Eye (tissue), 1 donor: ENCODE measurements around the gene SCML1.

Experiments used
- DNase-seq: peaks from one replicate; pipeline ENCODE4 v3.0.0-alpha.2; 2015

The SCML1 gene

DNA sequence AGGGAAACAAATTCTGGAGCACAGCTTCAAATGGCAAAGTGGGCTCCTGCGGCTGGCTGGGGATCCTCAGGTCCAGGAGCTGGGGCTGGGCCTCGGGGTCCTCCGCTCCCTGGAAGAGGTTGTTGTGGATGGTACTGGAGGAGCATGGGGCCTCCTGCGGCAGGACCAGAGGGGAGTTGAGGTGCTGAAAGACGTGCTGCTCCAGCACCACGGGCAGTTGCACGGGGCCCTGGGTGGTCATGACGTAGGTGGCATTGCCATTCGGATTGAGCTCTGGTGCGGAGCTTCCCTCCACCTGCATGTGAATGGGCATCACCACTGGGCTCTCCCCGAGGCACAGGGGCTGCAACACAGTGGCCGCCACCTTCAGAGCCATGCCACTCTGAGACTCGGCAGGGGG lies 64.1 kb downstream of the SCML1 start:
- DNase-seq = no peak

DNA sequence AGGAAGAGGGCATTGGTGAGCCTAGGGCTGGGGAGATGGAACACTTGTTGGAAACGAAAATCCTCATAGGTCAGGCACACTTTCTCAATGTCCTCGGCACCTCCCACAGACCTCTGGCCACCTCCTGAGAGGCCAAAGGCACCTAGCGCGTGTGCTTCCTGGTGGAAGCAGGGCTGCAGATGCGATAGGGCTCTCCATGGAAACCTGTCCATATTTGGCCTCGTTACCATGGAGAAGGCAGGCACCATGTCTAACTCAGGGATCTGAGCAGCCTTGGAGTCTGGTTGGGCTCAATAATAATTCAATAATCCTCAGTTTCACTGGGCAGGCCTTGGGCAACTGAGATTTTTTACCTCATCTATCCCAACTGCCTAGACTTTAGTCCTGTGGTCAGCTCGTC lies 65.5 kb downstream of the SCML1 start:
- DNase-seq = peak; percentile 39

DNA sequence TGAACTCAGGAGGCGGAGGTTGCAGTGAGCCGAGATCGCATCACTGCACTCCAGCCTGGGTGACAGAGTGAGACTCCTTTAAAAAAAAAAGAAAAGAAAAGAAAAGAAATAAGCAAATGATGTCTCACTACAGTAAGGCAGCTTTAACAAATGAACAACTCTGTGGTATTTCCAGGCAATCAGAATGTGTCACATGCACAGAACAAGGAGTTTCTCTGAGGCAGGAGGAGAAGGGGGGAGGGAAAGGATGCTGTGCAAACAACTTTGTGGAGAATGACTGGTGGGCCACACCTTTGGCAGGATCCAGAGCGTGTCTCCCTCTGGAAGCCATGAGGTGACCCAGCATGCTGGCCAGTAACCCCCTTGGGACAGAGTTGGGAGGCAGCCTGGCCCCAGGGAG lies 66.2 kb downstream of the SCML1 start:
- no peak for DNase-seq
